ENCODE measurements around the gene SLIRP. TPM values are rescaled to one million over a fixed set of nuclear protein-coding genes. Genes with fewer than 3 reads are reported as not detected.

The SLIRP gene
- polyA plus RNA-seq, 1 of the 3 experiments (the other 2 are of a cell fraction), result 306 TPM

GRCh38 chr14:77721437-77721836 lies 13.5 kb downstream of the SLIRP start:
- Histone ChIP-seq H3K36me3 (replicated peaks in 1 of 2; ENCODE audit: control insufficient read depth in 1 of 2, insufficient read depth in 2 of 2, low read length in 1 of 2) (peaks cover 57 to 75% of the 10 kb centered on the region in 2 experiments), H3K9ac (no peak overlapping the region), H3K4me3 (ENCODE audit: low read depth in 2 of 2, low read length in 1 of 2) (no peak overlapping the region), H3F3A (replicated peaks; ENCODE audit: insufficient read depth) (peaks cover 46% of the 10 kb centered on the region), H3K4me2 (no peak overlapping the region), H3K9me2 (no peaks in the 10 kb centered on the region), H3K9me3 (no peaks in the 10 kb centered on the region), H3K4me1 (ENCODE audit: control insufficient read depth in 1 of 2, insufficient read depth in 2 of 2, low read depth in 1 of 2, low read length in 1 of 2) (no peaks in the 10 kb centered on the region), H3K79me2 (ENCODE audit: insufficient read depth) (0 out of 2 replicates have a peak, but pooled peaks cover 9% of the 10 kb centered on the region), H4K20me1 (ENCODE audit: insufficient read depth) (no peaks in the 10 kb centered on the region), H3K27ac (ENCODE audit: low read depth in 2 of 2, low read length in 1 of 2) (no peak overlapping the region), H3K27me3 (ENCODE audit: insufficient read depth) (no peaks in the 10 kb centered on the region), H2AFZ (ENCODE audit: low read depth) (no peak overlapping the region)
- no peak for DNase-seq
- WGBS (ENCODE audit: low lambda C conversion rate), result 97% methylated on average over 5 of the region's 5 CpGs
- CTCF ChIA-PET, result no interaction called here
- TF ChIP-seq GATA2 (CRISPR knock-in tag; IDR thresholded peaks at IDR 0.05), result no peak
- no peak for TF ChIP-seq MAX (IDR thresholded peaks at IDR 0.05; ENCODE audit: low read depth)
- no peak for TF ChIP-seq JUND (IDR thresholded peaks at IDR 0.05)
- TF ChIP-seq, protein P1, sequence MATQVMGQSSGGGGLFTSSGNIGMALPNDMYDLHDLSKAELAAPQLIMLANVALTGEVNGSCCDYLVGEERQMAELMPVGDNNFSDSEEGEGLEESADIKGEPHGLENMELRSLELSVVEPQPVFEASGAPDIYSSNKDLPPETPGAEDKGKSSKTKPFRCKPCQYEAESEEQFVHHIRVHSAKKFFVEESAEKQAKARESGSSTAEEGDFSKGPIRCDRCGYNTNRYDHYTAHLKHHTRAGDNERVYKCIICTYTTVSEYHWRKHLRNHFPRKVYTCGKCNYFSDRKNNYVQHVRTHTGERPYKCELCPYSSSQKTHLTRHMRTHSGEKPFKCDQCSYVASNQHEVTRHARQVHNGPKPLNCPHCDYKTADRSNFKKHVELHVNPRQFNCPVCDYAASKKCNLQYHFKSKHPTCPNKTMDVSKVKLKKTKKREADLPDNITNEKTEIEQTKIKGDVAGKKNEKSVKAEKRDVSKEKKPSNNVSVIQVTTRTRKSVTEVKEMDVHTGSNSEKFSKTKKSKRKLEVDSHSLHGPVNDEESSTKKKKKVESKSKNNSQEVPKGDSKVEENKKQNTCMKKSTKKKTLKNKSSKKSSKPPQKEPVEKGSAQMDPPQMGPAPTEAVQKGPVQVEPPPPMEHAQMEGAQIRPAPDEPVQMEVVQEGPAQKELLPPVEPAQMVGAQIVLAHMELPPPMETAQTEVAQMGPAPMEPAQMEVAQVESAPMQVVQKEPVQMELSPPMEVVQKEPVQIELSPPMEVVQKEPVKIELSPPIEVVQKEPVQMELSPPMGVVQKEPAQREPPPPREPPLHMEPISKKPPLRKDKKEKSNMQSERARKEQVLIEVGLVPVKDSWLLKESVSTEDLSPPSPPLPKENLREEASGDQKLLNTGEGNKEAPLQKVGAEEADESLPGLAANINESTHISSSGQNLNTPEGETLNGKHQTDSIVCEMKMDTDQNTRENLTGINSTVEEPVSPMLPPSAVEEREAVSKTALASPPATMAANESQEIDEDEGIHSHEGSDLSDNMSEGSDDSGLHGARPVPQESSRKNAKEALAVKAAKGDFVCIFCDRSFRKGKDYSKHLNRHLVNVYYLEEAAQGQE (IDR thresholded peaks at IDR 0.05; ENCODE audit: low read depth, low read length), result no peak
- TF ChIP-seq, protein P2, sequence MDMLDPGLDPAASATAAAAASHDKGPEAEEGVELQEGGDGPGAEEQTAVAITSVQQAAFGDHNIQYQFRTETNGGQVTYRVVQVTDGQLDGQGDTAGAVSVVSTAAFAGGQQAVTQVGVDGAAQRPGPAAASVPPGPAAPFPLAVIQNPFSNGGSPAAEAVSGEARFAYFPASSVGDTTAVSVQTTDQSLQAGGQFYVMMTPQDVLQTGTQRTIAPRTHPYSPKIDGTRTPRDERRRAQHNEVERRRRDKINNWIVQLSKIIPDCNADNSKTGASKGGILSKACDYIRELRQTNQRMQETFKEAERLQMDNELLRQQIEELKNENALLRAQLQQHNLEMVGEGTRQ (IDR thresholded peaks at IDR 0.05; ENCODE audit: borderline replicate concordance, low read depth, low read length), result no peak
- TF ChIP-seq EZH2phosphoT487 (IDR thresholded peaks at IDR 0.05; ENCODE audit: borderline replicate concordance, low read depth), result no peak
- no peak for TF ChIP-seq CTCF (IDR thresholded peaks at IDR 0.05)
- no peak for TF ChIP-seq CHD2 (IDR thresholded peaks at IDR 0.05; ENCODE audit: low read length, partially characterized antibody)
- TF ChIP-seq EP300 (IDR thresholded peaks at IDR 0.05; ENCODE audit: borderline replicate concordance in 1 of 2, low read depth in 1 of 2, low read length in 1 of 2), result no peak
- TF ChIP-seq TCF12 (IDR thresholded peaks at IDR 0.05), result no peak
- POLR2A ChIA-PET, result no interaction called here
